Lower leg skin (tissue), 4 donors: ENCODE results near the gene CMYA5. TPM values are rescaled to one million over a fixed set of nuclear protein-coding genes. Genes with fewer than 3 reads are reported as not detected.

Experiments
- DNase-seq, 2 donors: peaks; one replicate each; pipeline ENCODE4 v3.0.0-alpha.2; 2019; ENCODE audit warnings: low spot score in 2 of 2
- H3K4me3 ChIP-seq: fragments of 200-600 bp; sonication (generic); 2 replicates; pipeline ENCODE4 v1.5.1; 2017; ENCODE audit warnings: mild to moderate bottlenecking, low read depth; ENCODE audit not compliant: poor library complexity, severe bottlenecking
- CTCF ChIP-seq, 3 donors: fragments of 450-650 bp; IDR thresholded peaks; one replicate each; pipeline ENCODE4 v1.5.1; 2016; ENCODE audit warnings: antibody characterized with exemption in 3 of 3, mild to moderate bottlenecking in 3 of 3, moderate library complexity in 2 of 3
- POLR2A ChIP-seq, 2 donors: fragments of 450-650 bp; IDR thresholded peaks; one replicate each; pipeline ENCODE4 v1.6.1; 2016 to 2017; ENCODE audit warnings: antibody characterized with exemption in 2 of 2, mild to moderate bottlenecking in 1 of 2, moderate library complexity in 1 of 2
- WGBS, 2 donors: methylation state at CpG; one replicate each; pipeline ENCODE4 v1.1.5; 2018; 5-methylcytosine and 5-hydroxymethylcytosine counted together
- intact Hi-C: fragments of 100-400 bp; cut with DNase I; formaldehyde crosslinking; loops from one replicate; pipeline ENCODE4 v1.15.0; 2023; ENCODE audit warnings: low total_unique reads
- total RNA-seq, 4 donors: library from RNA; depleted of rRNA; stranded (reverse); fragments of >200 nt; gene quantifications; one replicate each; pipeline ENCODE4 v1.1.0, GENCODE V29; 2016

Gene CMYA5
- total RNA-seq, 4 donors from 2014 or later = 5.7 to 16.4 (median 7.4) TPM

- H3K4me3 ChIP-seq = no peak overlapping the region
- DNase-seq = peak in 1 of 2 donors; percentile 65
- intact Hi-C loops = no loop called here
- TF ChIP-seq CTCF (IDR thresholded peaks at IDR 0.05) (no peak), POLR2A (IDR thresholded peaks at IDR 0.05) (no peak)
- 61 to 62% methylated on average over 7 of the region's 7 CpGs for WGBS, 2 donors
Observed at GRCh38 chr5:79845448-79846197, 156.0 kb downstream of the CMYA5 start.

- no peak for TF ChIP-seq CTCF (IDR thresholded peaks at IDR 0.05)
- no peak for TF ChIP-seq POLR2A (IDR thresholded peaks at IDR 0.05)
- H3K4me3 ChIP-seq = no peak overlapping the region
- DNase-seq = no peak
- WGBS, 2 donors = 78 to 81% methylated on average over 3 of the region's 3 CpGs
- intact Hi-C loops = no loop called here
Observed at GRCh38 chr5:79846198-79846521, 156.5 kb downstream of the CMYA5 start.

- intact Hi-C loops = no loop called here
- DNase-seq = peak in 1 of 2 donors; percentile 43
Observed at GRCh38 chr5:79847561-79847960, 157.9 kb downstream of the CMYA5 start.

GRCh38 chr5:79849061-79849460 is 159.4 kb downstream of the CMYA5 start:
- no peak overlapping the region for H3K4me3 ChIP-seq
- intact Hi-C loops = no loop called here
- no peak for TF ChIP-seq CTCF (IDR thresholded peaks at IDR 0.05)
- TF ChIP-seq POLR2A (IDR thresholded peaks at IDR 0.05) = no peak
- peak in 1 of 2 donors; percentile 10 for DNase-seq
- WGBS, 2 donors = 96% methylated on average over 16 of the region's 16 CpGs

More at GRCh38 chr5:79847561-79847960, 157.9 kb downstream of the CMYA5 start:
- TF ChIP-seq POLR2A (IDR thresholded peaks at IDR 0.05) (no peak), CTCF (IDR thresholded peaks at IDR 0.05) (no peak)
- H3K4me3 ChIP-seq = no peak overlapping the region
- 92 to 97% methylated on average over 8 of the region's 8 CpGs for WGBS, 2 donors

Other genes starting within 250 kb of the CMYA5 start
- gene HOMER1, start 175.7 kb upstream of the CMYA5 start, total RNA-seq = 10 to 100 TPM in 2 of 4 donors, 1 to 10 TPM in 2; 5.9 to 12.4 (median 8.8) TPM
- gene TENT2, start 77.4 kb upstream of the CMYA5 start, total RNA-seq = 10 to 100 TPM; 34.1 to 96.1 (median 50.6) TPM